Activated T-helper 2 cell treated with anti-CD3 and anti-CD28 coated beads, Interferon-gamma antibody, Interleukin-2, Interleukin-4, amounts not matched to agents 10 μg/mL and 5 μg/mL and 100 μg/mL, durations not matched to agents 14 hours and 24 hours and 36 hours (primary cell): ENCODE data around the gene NCOR1. TPM values are rescaled to one million over a fixed set of nuclear protein-coding genes. Genes with fewer than 3 reads are reported as not detected.
"Not testable (repeated sequence)": the region's sequence is repeated elsewhere in the genome, so short reads cannot be mapped to it uniquely, and the experiment has no call there.

ENCODE experiments used
- DNase-seq: peaks from one replicate; pipeline ENCODE4 v3.0.0; 2021; ENCODE audit warnings: low spot score
- H3K27ac Mint-ChIP-seq: one replicate; pipeline ENCODE4 v1.8.0; 2021; ENCODE audit warnings: mixed read lengths
- H3K27me3 Mint-ChIP-seq: one replicate; pipeline ENCODE4 v1.8.0; 2021; ENCODE audit warnings: low read depth, mixed read lengths
- H3K36me3 Mint-ChIP-seq: one replicate; pipeline ENCODE4 v1.8.0; 2021; ENCODE audit warnings: low read depth, mixed read lengths
- H3K4me1 Mint-ChIP-seq: one replicate; pipeline ENCODE4 v1.8.0; 2021; ENCODE audit warnings: low read depth, mixed read lengths
- H3K4me3 Mint-ChIP-seq: one replicate; pipeline ENCODE4 v1.8.0; 2021; ENCODE audit warnings: low read depth, mild to moderate bottlenecking, moderate library complexity, mixed read lengths
- H3K9me3 Mint-ChIP-seq: one replicate; pipeline ENCODE4 v1.8.0; 2021; ENCODE audit warnings: mixed read lengths
- intact Hi-C: fragments of 100-400 bp; cut with micrococcal nuclease; formaldehyde crosslinking; loops from one replicate; pipeline ENCODE4 v1.15.1; 2023
- total RNA-seq: library from RNA; stranded (reverse); gene quantifications from 2 replicates; pipeline ENCODE4 v1.2.3, GENCODE V29; 2022

The NCOR1 gene
- total RNA-seq, 1 donor from 2014 or later = 134 TPM

GRCh38 chr17:16241906-16242399, 26.6 kb upstream of the NCOR1 start:
- Mint-ChIP-seq H3K36me3 (peaks cover 4% of the 10 kb centered on the region), H3K9me3 (no peaks in the 10 kb centered on the region), H3K27me3 (no peaks in the 10 kb centered on the region), H3K27ac (no peak overlapping the region), H3K4me3 (no peak overlapping the region), H3K4me1 (peaks cover 12% of the 10 kb centered on the region)
- no peak for DNase-seq
- intact Hi-C loops = no loop called here

- Mint-ChIP-seq H3K9me3 (no peaks in the 10 kb centered on the region), H3K27me3 (no peaks in the 10 kb centered on the region), H3K36me3 (peaks cover 11% of the 10 kb centered on the region), H3K4me1 (peaks cover 12% of the 10 kb centered on the region), H3K4me3 (no peak overlapping the region), H3K27ac (no peak overlapping the region)
- no peak for DNase-seq
- intact Hi-C loops = no loop called here
Observed at GRCh38 chr17:16239931-16240330, 24.6 kb upstream of the NCOR1 start.

GRCh38 chr17:16232391-16232790, 17.1 kb upstream of the NCOR1 start:
- Mint-ChIP-seq H3K27ac (no peak overlapping the region), H3K36me3 (peaks cover 34% of the 10 kb centered on the region), H3K4me1 (peaks cover 18% of the 10 kb centered on the region), H3K4me3 (no peak overlapping the region), H3K27me3 (no peaks in the 10 kb centered on the region), H3K9me3 (no peaks in the 10 kb centered on the region)
- intact Hi-C loops = no loop called here
- DNase-seq = no peak

GRCh38 chr17:16229912-16230561, 14.7 kb upstream of the NCOR1 start:
- H3K36me3 Mint-ChIP-seq = peaks cover 41% of the 10 kb centered on the region

GRCh38 chr17:16222406-16222805, 7.1 kb upstream of the NCOR1 start:
- H3K27me3 Mint-ChIP-seq = no peaks in the 10 kb centered on the region

More at GRCh38 chr17:16229912-16230561, 14.7 kb upstream of the NCOR1 start:
- H3K4me1 Mint-ChIP-seq = peaks cover 18% of the 10 kb centered on the region
- DNase-seq, H3K27me3 Mint-ChIP-seq, H3K9me3 Mint-ChIP-seq: not testable (repeated sequence)
- H3K27ac Mint-ChIP-seq = peak overlapping the region; percentile 69
- peak overlapping the region; percentile 3 for H3K4me3 Mint-ChIP-seq
- intact Hi-C loops = loop anchor here (1.0 kb wide), 3 partner anchors 13 to 56 kb away; partner anchors contain the start of gene PIGL

GRCh38 chr17:16217002-16217635, 1.8 kb upstream of the NCOR1 start, which contains the start of gene PIGL:
Gene PIGL (plus strand): TSS chr17:16217210. CDS start chr17:16217227, 17 bp downstream.
- no peaks in the 10 kb centered on the region for H3K9me3 Mint-ChIP-seq
- H3K36me3 Mint-ChIP-seq = peaks cover 7% of the 10 kb centered on the region
- H3K4me1 Mint-ChIP-seq = peaks cover 26% of the 10 kb centered on the region

More at GRCh38 chr17:16222406-16222805, 7.1 kb upstream of the NCOR1 start:
- no peak overlapping the region for H3K27ac Mint-ChIP-seq
- no peak for DNase-seq
- no peak overlapping the region for H3K4me3 Mint-ChIP-seq
- no peaks in the 10 kb centered on the region for H3K9me3 Mint-ChIP-seq
- peaks cover 19% of the 10 kb centered on the region for H3K36me3 Mint-ChIP-seq
- intact Hi-C loops = no loop called here
- peaks cover 5% of the 10 kb centered on the region for H3K4me1 Mint-ChIP-seq

GRCh38 chr17:16216341-16217001, 1.1 kb upstream of the NCOR1 start:
- H3K4me1 Mint-ChIP-seq = peaks cover 28% of the 10 kb centered on the region
- peak overlapping the region; percentile 88 for H3K4me3 Mint-ChIP-seq
- peak overlapping the region; percentile 88 for H3K27ac Mint-ChIP-seq
- H3K36me3 Mint-ChIP-seq, H3K9me3 Mint-ChIP-seq, H3K27me3 Mint-ChIP-seq, DNase-seq: not testable (repeated sequence)
- intact Hi-C loops = loop anchor here (1.0 to 10.0 kb wide), 5 partner anchors 13 to 188 kb away; partner anchors contain the start of gene CENPV

More at GRCh38 chr17:16217002-16217635, 1.8 kb upstream of the NCOR1 start, which contains the start of gene PIGL:
- peak; percentile 75 for DNase-seq
- peak within 1 kb of the TSS; percentile 88 for H3K4me3 Mint-ChIP-seq
- intact Hi-C loops = loop anchor here (1.0 to 10.0 kb wide), 5 partner anchors 12 to 188 kb away; partner anchors contain the start of gene CENPV
- H3K27ac Mint-ChIP-seq = peak within 1 kb of the TSS; percentile 88
- H3K27me3 Mint-ChIP-seq = no peaks in the 10 kb centered on the region

GRCh38 chr17:16215965-16216316, 607 bp upstream of the NCOR1 start:
- peak overlapping the region; percentile 88 for H3K4me3 Mint-ChIP-seq
- no peaks in the 10 kb centered on the region for H3K9me3 Mint-ChIP-seq
- peak; percentile 32 for DNase-seq
- H3K27me3 Mint-ChIP-seq = no peaks in the 10 kb centered on the region
- H3K36me3 Mint-ChIP-seq = peaks cover 7% of the 10 kb centered on the region
- H3K27ac Mint-ChIP-seq = peak overlapping the region; percentile 81
- intact Hi-C loops = loop anchor here (2.0 to 10.0 kb wide), 3 partner anchors 51 to 187 kb away; partner anchors contain the start of gene CENPV
- peaks cover 29% of the 10 kb centered on the region for H3K4me1 Mint-ChIP-seq

GRCh38 chr17:16215002-16215272, 397 bp downstream of the NCOR1 start:
- H3K4me1 Mint-ChIP-seq = peaks cover 29% of the 10 kb centered on the region
- H3K36me3 Mint-ChIP-seq = peaks cover 7% of the 10 kb centered on the region
- intact Hi-C loops = loop anchor here (10.0 kb wide), 2 partner anchors 50 to 140 kb away; partner anchors contain the start of gene CENPV
- peak overlapping the region; percentile 45 for H3K27ac Mint-ChIP-seq
- peak overlapping the region; percentile 88 for H3K4me3 Mint-ChIP-seq
- H3K9me3 Mint-ChIP-seq = no peaks in the 10 kb centered on the region
- DNase-seq = peak; percentile 37
- no peaks in the 10 kb centered on the region for H3K27me3 Mint-ChIP-seq

GRCh38 chr17:16214190-16215001, 938 bp downstream of the NCOR1 start:
- intact Hi-C loops = loop anchor here (10.0 kb wide), 2 partner anchors 50 to 140 kb away; partner anchors contain the start of gene CENPV
- H3K4me1 Mint-ChIP-seq = peaks cover 29% of the 10 kb centered on the region
- H3K27ac Mint-ChIP-seq = peak overlapping the region; percentile 45
- H3K4me3 Mint-ChIP-seq = peak overlapping the region; percentile 88
- peaks cover 6% of the 10 kb centered on the region for H3K36me3 Mint-ChIP-seq
- H3K27me3 Mint-ChIP-seq = no peaks in the 10 kb centered on the region
- H3K9me3 Mint-ChIP-seq = no peaks in the 10 kb centered on the region
- no peak for DNase-seq

GRCh38 chr17:16212793-16213192, 2.5 kb downstream of the NCOR1 start:
- Mint-ChIP-seq H3K4me3 (no peak overlapping the region), H3K4me1 (peaks cover 28% of the 10 kb centered on the region), H3K9me3 (no peaks in the 10 kb centered on the region), H3K36me3 (peaks cover 6% of the 10 kb centered on the region), H3K27me3 (no peaks in the 10 kb centered on the region), H3K27ac (no peak overlapping the region)
- intact Hi-C loops = loop anchor here (10.0 kb wide), 2 partner anchors 48 to 142 kb away; partner anchors contain the start of gene CENPV
- no peak for DNase-seq

- Mint-ChIP-seq H3K27me3 (no peaks in the 10 kb centered on the region), H3K4me1 (peaks cover 24% of the 10 kb centered on the region), H3K36me3 (peaks cover 9% of the 10 kb centered on the region), H3K27ac (no peak overlapping the region), H3K4me3 (no peak overlapping the region), H3K9me3 (no peaks in the 10 kb centered on the region)
- no peak for DNase-seq
- intact Hi-C loops = loop anchor here (10.0 kb wide), 2 partner anchors 47 to 143 kb away; partner anchors contain the start of gene CENPV
Observed at GRCh38 chr17:16211590-16211989, 3.7 kb downstream of the NCOR1 start.
